ENCODE data around the gene C10orf95. TPM values are rescaled to one million over a fixed set of nuclear protein-coding genes. Genes with fewer than 3 reads are reported as not detected.
"Not testable (repeated sequence)": the region's sequence is repeated elsewhere in the genome, so short reads cannot be mapped to it uniquely, and the experiment has no call there.

Gene C10orf95
- total RNA-seq, 1 donor from 2014 or later: 0.82 TPM

DNA sequence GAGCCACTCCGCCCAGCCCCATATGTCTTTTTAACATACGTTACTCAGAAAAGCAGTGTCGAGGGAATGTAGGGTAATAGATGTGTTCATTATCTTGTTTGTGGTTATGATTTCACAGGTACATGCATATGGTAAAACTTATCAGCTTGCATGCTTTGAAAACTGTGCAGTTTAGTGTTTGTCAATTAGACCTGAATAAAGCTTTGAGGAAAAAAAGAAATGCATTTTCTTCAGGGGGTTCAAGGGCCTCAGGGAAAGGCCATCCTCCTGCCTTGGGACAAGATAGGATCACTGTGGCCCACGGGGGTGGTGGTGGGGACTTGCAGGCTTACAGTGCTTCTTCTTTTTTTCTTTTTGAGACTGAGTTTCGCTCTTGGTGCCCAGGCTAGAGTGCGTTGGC is 16.0 kb upstream of the C10orf95 start:
- DNase-seq (ENCODE audit: low spot score in 2 of 2): no peak
- no peak for FAIRE-seq

- DNase-seq (ENCODE audit: low spot score in 2 of 2): no peak
Observed at GRCh38 chr10:102465466-102465865, 14.1 kb upstream of the C10orf95 start.

GRCh38 chr10:102463983-102464382 is 12.6 kb upstream of the C10orf95 start:
- FAIRE-seq: no peak
- no peak for DNase-seq (ENCODE audit: low spot score in 2 of 2)

More at GRCh38 chr10:102465466-102465865, 14.1 kb upstream of the C10orf95 start:
- FAIRE-seq: no peak

- no peak for FAIRE-seq
- DNase-seq (ENCODE audit: low spot score in 2 of 2): no peak
Observed at GRCh38 chr10:102462512-102463054, 11.2 kb upstream of the C10orf95 start.

GRCh38 chr10:102461187-102462054 is 10.1 kb upstream of the C10orf95 start:
- DNase-seq (ENCODE audit: low spot score in 2 of 2) (peak; percentile 91 to 97), FAIRE-seq (no peak)

DNA sequence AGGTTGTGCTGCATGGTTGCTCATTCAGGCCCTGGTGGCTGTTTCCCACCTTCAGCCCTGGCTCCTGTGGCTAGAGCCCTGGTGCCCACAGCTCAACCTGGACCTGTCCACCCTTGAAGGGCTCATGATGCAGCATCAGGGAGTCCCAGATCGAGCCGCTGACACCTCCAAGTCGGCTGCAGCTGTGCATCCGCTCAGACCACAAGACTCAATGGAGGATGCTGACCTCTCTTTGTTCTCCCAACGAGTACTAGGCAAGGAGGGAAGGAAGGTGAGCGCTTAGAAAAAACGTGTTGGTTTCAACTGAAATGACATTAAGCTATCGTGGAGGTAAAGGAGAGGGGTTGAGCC is 9.5 kb upstream of the C10orf95 start:
- no peak for DNase-seq (ENCODE audit: low spot score in 2 of 2)
- FAIRE-seq: no peak

- FAIRE-seq: no peak
- no peak for DNase-seq (ENCODE audit: low spot score in 2 of 2)
Observed at GRCh38 chr10:102458656-102459055, 7.3 kb upstream of the C10orf95 start.

- no peak for DNase-seq (ENCODE audit: low spot score in 2 of 2)
Observed at GRCh38 chr10:102457591-102458150, 6.3 kb upstream of the C10orf95 start.

GRCh38 chr10:102455893-102456471 is 4.6 kb upstream of the C10orf95 start:
- FAIRE-seq (no peak), DNase-seq (ENCODE audit: low spot score in 2 of 2) (no peak)

More at GRCh38 chr10:102457591-102458150, 6.3 kb upstream of the C10orf95 start:
- no peak for FAIRE-seq

DNA sequence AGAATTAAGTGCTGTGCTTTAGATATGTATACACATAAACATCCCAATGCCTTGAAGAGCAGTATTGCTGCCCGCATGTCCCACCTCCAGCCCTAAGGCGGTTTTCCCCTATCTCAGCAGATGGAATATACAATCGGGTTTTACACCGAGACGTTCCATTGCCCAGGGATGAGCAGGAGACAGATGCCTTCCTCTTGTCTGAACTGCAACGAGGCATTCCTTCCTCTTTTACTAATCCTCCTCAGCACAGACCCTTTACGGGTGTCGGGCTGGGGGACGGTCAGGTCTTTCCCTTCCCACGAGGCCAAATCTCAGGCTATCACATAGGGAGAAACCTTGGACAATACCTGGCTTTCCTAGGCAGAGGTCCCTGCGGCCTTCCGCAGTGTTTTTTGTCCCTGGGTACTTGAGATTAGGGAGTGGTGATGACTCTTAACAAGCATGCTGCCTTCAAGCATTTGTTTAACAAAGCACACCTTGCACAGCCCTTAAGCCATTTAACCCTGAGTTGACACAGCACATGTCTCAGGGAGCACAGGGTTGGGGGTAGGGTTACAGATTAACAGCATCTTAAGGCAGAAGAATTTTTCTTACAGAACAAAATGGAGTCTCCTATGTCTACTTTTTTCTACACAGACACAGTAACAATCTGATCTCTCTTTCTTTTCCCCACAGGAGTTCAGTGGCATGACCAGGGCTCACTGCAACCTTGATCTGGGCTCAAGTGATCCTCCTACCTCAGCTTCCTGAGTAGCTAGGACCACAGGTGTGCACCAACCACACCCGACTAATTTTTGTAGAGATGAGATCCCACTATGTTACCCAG is 3.5 kb upstream of the C10orf95 start:
- not testable (repeated sequence) for FAIRE-seq; DNase-seq (ENCODE audit: low spot score in 2 of 2)

GRCh38 chr10:102453502-102453901 is 2.2 kb upstream of the C10orf95 start:
- DNase-seq (ENCODE audit: low spot score in 2 of 2) (no peak), FAIRE-seq (no peak)

GRCh38 chr10:102452672-102453340 is 1.5 kb upstream of the C10orf95 start:
- no peak for FAIRE-seq
- no peak for DNase-seq (ENCODE audit: low spot score in 2 of 2)

DNA sequence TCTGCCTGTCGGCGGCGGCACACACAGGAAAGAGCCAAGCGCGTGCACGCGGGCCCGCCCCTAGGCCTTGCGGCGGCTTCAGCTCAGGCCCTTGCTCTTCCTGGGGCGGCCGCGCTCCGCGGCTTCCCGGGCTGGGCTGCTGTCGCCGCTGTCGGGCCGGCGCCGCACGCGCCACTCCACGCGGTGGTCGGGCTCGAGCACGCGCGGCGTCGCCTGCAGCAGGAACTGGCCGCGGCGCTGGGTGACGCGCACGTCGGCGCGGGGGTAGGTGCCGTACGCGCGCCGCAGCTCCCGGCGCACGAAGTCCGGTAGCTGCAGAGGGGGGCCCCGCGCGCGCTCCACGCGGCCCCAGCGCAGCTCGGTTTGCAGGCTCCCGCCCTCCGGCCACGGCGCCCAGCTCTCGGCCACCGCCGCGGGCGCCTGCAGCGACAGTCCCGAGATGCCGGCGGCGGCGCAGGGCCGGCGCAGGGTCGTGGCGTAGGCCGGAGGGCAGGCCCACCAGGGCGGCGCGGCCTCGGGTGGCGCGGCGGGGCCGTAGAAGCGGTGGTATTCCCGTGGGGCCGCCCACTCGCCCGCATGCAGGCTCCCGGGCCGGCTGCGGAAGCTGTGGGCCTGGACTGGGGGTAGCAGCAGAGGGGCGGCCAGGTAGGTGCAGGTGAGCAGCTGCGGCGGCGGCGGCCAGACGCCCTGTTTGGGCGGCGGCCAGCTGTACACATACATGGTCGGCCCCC is 804 bp downstream of the C10orf95 start:
- DNase-seq (ENCODE audit: low spot score in 2 of 2): peak; percentile 81 to 88
- no peak for FAIRE-seq

DNA sequence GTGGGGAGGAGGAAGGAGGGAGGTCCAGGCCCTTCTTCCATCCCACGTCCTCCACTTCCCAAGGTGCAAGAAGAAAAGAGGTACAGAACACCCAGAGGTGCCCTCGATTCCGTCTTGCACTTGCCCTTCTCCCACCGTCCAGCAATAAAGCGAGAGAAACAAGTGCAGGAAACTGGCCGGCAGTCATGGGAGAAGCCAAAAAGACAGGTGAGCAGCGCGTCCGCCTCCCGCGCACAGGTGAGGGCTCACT is 1.3 kb downstream of the C10orf95 start:
- no peak for DNase-seq (ENCODE audit: low spot score in 2 of 2)
- FAIRE-seq: no peak

- no peak for DNase-seq (ENCODE audit: low spot score in 2 of 2)
- FAIRE-seq: no peak
Observed at GRCh38 chr10:102449321-102450123, 1.8 kb downstream of the C10orf95 start.

DNA sequence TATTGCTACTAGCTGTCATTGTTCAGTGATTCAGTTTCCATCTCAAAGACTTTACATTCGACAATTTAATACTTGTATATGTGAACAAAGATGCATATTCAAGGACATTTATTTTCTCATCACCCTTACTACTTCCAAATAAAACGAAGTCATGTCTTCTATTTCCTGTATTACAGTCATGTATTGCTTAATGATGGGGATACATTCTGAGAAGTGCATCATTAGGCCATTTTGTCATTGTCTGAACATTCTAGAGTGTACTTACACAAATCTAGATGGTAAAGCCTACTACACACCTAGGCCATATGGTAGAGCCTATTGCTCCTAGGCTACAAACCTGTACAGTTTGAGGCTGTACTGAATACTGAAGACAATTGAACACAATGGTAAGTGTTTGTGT is 6.5 kb downstream of the C10orf95 start:
- FAIRE-seq: no peak
- DNase-seq (ENCODE audit: low spot score in 2 of 2): no peak

DNA sequence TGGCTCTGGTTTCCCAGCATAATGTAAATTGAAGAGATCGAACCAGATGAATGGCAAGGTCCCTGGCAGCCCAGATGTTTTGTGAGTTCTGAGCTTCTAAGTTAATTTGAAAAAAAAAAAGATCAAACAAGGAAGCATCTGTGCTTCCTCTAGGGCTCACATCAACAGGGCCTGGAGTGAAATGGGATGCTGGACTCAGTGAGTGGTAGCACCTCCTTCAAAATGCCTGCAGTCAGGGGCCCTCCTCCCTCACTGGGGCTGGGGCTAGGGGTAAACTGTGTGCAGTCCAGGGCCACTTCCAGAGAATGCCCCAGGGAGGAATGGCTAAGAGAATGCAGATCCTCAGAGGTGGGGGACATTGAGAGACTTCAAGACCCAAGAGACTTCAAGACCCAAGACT is 13.0 kb downstream of the C10orf95 start:
- FAIRE-seq (no peak), DNase-seq (ENCODE audit: low spot score in 2 of 2) (no peak)

GRCh38 chr10:102437515-102437914 is 13.8 kb downstream of the C10orf95 start:
- DNase-seq (ENCODE audit: low spot score in 2 of 2): no peak
- FAIRE-seq: no peak

DNA sequence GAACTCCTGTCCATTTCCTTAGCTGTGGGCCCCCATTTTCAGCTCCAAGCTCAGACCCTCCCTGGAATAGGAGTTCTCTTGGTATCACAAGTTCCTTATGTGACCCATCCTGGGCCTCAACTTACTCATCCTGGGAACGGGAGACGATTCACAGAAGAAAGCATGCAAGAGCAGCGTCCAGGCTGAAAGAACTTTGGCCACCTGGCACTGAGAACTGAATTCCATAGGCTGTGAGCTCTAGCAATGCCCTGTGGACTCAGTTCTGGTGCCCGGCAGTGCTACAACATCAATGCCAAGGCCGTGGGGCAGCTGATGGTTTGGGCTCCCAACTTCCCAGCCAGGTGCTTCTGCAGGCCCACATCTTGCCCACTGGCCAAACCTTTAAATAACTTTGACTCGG is 15.0 kb downstream of the C10orf95 start:
- FAIRE-seq: no peak

More for the DNA sequence above, 15.0 kb downstream of the C10orf95 start:
- no peak for DNase-seq (ENCODE audit: low spot score in 2 of 2)

Measured in frontal cortex (tissue), 4 donors.